GM18861 (cell line): ENCODE results near the gene AUH.
"Not testable (repeated sequence)": the region's sequence is repeated elsewhere in the genome, so short reads cannot be mapped to it uniquely, and the experiment has no call there.

Source experiments
- ATAC-seq: cut with Tn5 transposase; IDR thresholded peaks from one replicate; pipeline ENCODE4 v1.9.1; 2021; ENCODE audit not compliant: unreplicated experiment

AUH gene

GRCh38 chr9:91382298-91382697, 20.6 kb upstream of the AUH start:
- ATAC-seq = no peak

- ATAC-seq = no peak
Observed at GRCh38 chr9:91379426-91379825, 17.7 kb upstream of the AUH start.

- no peak for ATAC-seq
Observed at GRCh38 chr9:91378695-91379127, 17.0 kb upstream of the AUH start.

GRCh38 chr9:91378054-91378453, 16.3 kb upstream of the AUH start:
- not testable (repeated sequence) for ATAC-seq

- no peak for ATAC-seq
Observed at GRCh38 chr9:91376239-91376638, 14.5 kb upstream of the AUH start.

DNA sequence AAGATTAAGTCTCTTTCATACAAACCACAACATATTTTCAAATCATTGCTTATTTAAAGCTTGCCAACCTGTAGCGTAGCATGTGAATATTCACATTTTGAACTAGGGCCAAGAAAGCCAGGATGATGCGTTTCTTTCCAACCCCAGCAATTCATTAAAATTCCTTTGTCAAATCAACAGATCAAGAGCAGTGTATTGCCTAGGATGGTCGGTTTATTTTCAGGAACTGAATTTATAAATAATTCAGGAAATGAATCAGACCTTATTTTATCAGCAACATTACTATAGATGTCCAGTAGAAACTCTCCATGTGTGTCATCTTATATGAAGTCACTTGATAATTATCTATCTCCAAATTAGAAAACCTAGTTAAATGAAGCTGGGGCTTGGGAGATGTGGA, 13.2 kb upstream of the AUH start:
- no peak for ATAC-seq

DNA sequence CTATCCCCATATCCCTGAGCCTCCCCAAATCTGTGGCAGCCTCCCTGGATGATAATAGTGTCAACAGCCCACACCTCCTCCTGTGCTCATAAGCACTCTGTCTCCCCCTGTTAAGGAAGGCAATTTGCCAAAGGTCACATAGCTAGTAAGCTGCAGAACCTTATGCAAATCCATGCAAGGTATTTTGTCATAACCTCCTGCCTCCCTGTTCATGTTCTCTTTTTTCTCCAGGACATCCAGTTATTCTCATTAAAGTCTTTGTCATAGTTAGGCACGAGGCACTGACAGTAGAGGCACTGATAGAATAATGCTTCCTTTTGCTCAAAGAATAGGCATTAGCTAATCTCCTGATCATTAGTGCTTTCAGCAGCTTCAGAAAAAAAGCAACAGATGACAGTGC, 10.2 kb upstream of the AUH start:
- no peak for ATAC-seq

- ATAC-seq = not testable (repeated sequence)
Observed at GRCh38 chr9:91370006-91370405, 8.3 kb upstream of the AUH start.

- no peak for ATAC-seq
Observed at GRCh38 chr9:91364702-91365101, 3.0 kb upstream of the AUH start.

GRCh38 chr9:91364005-91364404, 2.3 kb upstream of the AUH start:
- ATAC-seq = no peak

- ATAC-seq = no peak
Observed at GRCh38 chr9:91362051-91362611, 413 bp upstream of the AUH start.

DNA sequence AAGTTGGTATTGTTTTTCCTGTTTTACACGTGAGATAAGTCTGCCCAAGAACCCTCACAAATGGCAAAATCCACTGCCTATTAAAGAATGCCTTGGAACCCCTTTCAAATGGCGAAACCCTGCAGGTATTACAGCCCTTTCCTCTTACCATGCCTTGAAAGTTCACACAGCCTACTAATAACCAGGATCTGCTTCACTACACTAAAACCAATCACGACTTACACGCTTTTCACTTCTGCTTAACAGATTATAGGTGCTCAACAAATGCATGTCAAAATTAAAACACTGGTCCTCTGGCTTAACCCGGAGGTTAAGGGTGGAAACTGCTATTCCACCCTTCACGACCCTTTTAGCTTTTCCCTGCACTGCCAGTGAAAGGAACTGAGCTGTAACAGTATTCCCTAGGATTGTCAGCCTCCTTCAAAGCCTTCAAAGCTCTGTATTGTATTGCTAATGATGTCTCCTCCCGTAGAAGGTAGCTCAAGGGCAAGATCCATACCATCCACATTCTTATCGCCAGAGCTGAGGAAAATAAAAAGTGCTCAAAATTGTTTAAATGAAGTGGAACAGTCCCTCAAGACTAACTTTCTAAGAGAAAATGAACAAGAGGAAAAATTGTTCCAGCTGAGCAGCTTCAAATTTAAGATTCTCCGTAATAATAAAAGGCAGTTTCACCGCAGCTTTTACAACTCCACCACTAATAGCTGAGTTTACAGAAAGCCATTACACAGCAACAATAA, 997 bp downstream of the AUH start:
- ATAC-seq = no peak

DNA sequence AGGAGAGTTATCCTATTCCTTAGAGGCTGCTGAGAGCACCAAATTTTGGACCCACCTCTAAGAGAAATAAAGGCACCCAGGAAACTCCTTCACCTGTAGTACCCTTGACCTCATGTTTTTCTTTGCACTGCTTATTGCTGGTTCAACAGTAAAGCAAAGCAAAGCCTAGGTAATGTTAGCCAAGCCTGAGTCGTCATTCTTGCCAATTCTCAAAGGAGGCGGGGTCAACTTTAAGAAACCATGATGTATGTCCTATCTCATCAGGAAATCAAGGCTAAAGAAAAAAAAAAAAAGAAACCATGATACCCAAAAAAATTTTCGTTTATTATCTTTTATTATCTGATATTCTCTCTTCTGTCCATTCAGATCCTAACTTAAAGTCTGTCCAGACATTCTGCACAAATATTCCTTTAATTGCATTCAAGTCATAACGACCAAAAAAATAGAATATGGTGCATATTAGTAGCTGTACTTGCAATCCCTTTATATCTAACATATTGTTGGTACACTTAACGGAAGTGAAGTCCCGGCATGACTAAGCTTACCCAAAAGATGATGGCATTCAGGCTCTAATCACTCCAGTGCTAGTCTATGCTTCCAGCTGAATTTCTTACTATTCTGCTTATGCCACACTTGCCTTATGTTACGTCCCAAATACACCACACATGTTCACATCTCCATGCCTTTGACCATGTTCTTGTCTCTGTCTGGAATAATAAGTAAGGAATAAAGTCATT, 1.8 kb downstream of the AUH start:
- ATAC-seq = no peak

DNA sequence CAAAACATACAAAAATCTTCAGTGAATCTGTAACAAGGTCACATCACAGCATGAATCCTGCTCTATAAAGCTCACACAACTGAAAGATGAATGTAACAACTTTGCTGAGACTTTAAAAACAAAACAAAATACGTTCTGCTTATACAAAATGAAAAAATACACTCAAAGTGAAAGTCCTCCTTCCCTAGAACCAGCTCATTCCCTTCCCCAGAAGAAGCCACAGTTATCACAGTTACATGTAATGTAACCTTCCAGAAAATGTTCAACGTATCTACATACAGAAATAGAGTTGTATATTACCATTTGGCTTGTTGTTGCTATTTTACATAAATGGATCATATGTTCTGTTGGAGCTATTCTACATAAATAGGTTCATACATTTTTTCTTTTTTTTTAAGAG, 2.6 kb downstream of the AUH start:
- no peak for ATAC-seq

DNA sequence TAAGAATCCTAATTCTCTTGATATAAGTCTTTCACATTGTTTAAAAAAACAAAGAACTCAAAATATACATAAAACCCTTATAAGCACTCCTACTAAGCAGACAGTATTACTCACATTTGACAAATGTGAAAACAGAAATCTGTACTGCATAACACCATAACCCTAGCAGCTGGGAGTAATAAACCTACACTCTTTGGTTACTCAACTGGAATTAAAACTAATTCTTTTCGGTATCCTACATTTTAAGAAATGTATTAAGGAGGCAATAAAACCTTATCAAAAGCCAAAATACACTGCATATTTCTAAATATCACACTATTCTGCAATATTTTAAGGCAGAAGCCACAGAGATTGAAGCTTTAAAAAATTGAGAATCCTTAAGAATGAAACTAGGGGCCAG, 6.8 kb downstream of the AUH start:
- no peak for ATAC-seq

GRCh38 chr9:91349115-91349555, 12.6 kb downstream of the AUH start:
- ATAC-seq = no peak

- ATAC-seq = no peak
Observed at GRCh38 chr9:91348191-91348807, 13.4 kb downstream of the AUH start.

- ATAC-seq = no peak
Observed at GRCh38 chr9:91347377-91347776, 14.3 kb downstream of the AUH start.

DNA sequence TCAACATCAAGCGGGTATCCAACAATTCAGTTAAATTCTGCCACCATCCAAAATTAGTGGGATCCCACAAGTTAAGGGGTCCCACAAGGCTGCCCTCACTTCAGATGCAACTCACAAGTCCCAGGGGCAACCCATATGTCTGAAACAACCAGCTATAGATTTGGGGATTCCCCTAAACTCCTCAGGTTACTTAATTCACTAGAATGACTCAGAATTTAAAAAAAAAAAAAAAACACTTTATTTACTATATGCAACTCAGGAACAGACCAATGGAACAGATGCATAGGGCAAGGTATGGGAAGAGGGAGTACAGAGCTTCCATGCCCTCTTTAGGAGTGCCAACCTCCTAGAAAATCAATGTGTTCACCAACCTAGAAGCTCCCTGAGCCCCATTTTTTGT, 15.1 kb downstream of the AUH start:
- ATAC-seq = no peak

GRCh38 chr9:91345978-91346377, 15.7 kb downstream of the AUH start:
- no peak for ATAC-seq

- no peak for ATAC-seq
Observed at GRCh38 chr9:91342575-91342974, 19.1 kb downstream of the AUH start.

DNA sequence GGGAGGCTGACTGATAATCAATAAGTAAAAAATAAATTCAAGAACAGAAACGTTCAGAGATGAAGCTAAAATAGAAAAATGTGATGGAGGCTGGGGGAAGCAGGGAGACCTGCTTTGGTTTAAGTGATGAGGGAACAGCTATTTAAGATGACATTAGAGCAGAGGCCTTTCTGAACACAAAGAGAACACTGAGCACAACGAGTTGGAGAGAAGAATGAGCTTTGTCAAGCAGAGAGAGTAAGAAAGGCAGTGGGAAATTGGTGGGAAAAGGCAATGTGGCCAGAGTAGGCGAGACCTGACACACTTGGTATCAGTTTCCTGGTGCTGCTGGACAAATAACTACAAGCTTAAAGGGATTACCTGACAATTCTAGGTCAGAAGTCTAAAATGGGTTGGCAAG, 20.0 kb downstream of the AUH start:
- no peak for ATAC-seq
